ENCODE results near the gene PSMB4.
"Not testable (repeated sequence)": the region's sequence is repeated elsewhere in the genome, so short reads cannot be mapped to it uniquely, and the experiment has no call there.

The PSMB4 gene

GRCh38 chr1:151399324-151400171 lies at the start of gene PSMB4:
PSMB4 (plus strand) TSS chr1:151399573; CDS start chr1:151399588, 15 bp downstream.
- peak; percentile 88 for DNase-seq

- not testable (repeated sequence) for DNase-seq
Observed at GRCh38 chr1:151350323-151350722, 49.0 kb upstream of the PSMB4 start.

- DNase-seq = no peak
Observed at GRCh38 chr1:151352021-151352718, 47.2 kb upstream of the PSMB4 start.

- no peak for DNase-seq
Observed at GRCh38 chr1:151356696-151357095, 42.7 kb upstream of the PSMB4 start.

- no peak for DNase-seq
Observed at GRCh38 chr1:151361883-151362282, 37.5 kb upstream of the PSMB4 start.

- no peak for DNase-seq
Observed at GRCh38 chr1:151362308-151363155, 36.8 kb upstream of the PSMB4 start.

- no peak for DNase-seq
Observed at GRCh38 chr1:151364996-151365395, 34.4 kb upstream of the PSMB4 start.

GRCh38 chr1:151367658-151368392 lies 31.5 kb upstream of the PSMB4 start:
- DNase-seq = no peak

GRCh38 chr1:151368393-151369301 lies 30.7 kb upstream of the PSMB4 start:
- no peak for DNase-seq

GRCh38 chr1:151369302-151369610 lies 30.1 kb upstream of the PSMB4 start:
- no peak for DNase-seq

GRCh38 chr1:151369621-151370048 lies 29.7 kb upstream of the PSMB4 start:
- DNase-seq = no peak

- no peak for DNase-seq
Observed at GRCh38 chr1:151370211-151370911, 29.0 kb upstream of the PSMB4 start.

- no peak for DNase-seq
Observed at GRCh38 chr1:151371370-151372057, 27.9 kb upstream of the PSMB4 start.

GRCh38 chr1:151372058-151372934 lies 27.1 kb upstream of the PSMB4 start, which contains the start of gene SELENBP1:
SELENBP1 (minus strand) TSS chr1:151372705; CDS start chr1:151372641, 64 bp downstream.
- DNase-seq = no peak

GRCh38 chr1:151373196-151373595 lies 26.2 kb upstream of the PSMB4 start:
- DNase-seq = no peak

GRCh38 chr1:151377150-151377884 lies 22.1 kb upstream of the PSMB4 start:
- no peak for DNase-seq

- DNase-seq = no peak
Observed at GRCh38 chr1:151384584-151384983, 14.8 kb upstream of the PSMB4 start.

GRCh38 chr1:151386002-151386401 lies 13.4 kb upstream of the PSMB4 start:
- no peak for DNase-seq
